HG03064 (cell line): ENCODE results near the gene MAP4K4.

Source experiments
- ATAC-seq: cut with Tn5 transposase; IDR thresholded peaks from one replicate; pipeline ENCODE4 v1.9.1; 2021; ENCODE audit warnings: low read depth; ENCODE audit not compliant: unreplicated experiment

Gene MAP4K4

DNA sequence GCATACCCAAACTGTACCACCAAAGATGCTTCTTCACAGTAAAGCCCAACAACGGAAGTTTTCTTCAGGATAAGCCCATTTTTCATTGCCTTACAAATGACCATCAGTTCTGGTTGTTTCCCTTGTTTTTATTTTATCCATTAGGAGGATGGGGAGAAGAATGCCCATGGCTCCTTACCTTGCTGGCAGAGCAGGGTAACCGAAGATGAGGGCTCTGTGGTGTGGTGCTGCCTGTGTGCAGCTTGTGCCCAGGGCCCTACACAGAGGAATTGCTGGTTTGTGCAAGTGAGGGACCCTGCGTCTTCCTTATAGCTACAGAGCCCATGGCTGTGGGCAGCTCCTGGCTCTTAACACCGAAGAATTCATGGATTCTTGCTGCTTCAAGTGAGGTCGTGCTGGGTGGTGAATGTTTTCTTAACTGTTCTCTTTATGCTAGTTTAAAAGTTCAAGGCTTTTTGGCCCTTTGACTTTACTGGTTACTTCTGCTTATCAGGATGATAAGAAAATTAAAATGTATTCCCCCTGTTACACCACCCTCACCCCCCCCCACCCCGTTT lies 110.6 kb downstream of the MAP4K4 start:
- no peak for ATAC-seq

DNA sequence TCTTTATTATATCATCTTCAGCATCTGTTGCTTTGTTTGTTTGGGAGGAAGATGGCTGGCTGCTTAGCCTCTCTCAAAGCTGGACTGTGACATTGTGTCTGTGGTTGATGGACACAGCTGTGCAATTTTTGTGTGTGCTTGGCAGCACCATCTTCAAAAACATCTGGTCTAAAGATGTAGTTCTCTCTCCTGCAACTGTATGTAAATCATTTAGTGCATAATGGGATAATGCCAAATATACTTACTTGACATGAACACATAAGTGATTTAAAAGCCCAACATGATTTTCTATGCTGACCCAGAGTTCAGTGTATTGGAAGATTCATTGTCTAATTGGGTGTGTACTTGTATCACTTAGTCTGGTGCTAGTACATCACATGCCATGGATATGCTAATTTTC lies 112.2 kb downstream of the MAP4K4 start:
- ATAC-seq, result no peak

DNA sequence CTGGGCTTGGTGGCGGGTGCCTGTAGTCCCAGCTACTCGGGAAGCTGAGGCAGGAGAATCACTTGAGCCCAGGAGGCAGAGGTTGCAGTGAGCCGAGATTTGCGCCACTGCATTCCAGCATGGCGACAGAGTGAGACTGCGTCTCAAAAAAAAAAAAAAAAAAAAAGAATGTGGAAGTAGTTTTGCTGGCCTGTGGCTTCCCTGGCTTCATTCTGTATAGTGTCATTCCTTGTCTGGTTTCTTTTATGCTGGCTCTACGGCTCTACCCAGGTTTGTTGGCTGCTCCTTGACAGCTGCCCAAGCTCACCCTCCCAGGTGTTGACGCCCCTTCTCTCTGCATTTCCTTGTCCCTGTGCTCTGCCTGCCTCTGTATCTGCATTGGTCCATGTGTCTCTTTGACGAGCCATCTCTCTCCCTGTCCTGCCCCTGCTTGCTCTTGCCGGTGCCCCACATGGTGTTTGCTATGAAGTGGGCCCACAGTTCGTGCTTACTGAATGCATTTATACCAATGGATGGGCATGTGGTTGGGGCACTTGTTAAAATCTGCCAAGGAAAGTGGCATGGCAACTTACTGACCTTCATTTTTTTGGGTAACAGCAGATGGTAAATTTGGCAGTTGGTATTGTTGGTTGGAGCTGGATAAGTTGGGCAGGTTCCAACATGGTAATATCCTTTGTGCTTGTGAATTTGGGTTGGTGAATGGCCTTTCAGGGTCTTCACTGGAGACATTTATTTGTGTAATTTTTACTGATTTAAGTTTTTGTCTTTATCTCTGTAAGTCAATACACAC lies 113.9 kb downstream of the MAP4K4 start:
- ATAC-seq, result no peak

DNA sequence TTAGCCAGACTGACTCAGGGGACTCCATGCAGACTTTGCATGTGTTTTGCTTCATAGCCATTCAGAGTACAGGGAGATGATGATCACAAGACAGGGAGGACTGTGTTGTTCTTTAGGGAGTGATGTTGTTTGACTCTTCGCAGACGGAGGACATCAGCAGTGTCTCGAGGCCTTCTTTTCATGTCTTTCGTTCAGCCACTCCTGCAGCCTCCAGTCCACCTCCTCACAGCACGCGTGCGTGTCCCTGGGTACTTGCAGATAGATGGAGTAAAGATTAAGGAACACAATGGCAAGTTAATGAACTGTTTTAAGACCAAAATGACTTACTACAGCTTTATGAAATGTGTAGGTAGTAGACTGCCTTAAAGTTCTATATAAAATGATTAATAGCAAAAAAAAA lies 114.7 kb downstream of the MAP4K4 start:
- ATAC-seq, result no peak

DNA sequence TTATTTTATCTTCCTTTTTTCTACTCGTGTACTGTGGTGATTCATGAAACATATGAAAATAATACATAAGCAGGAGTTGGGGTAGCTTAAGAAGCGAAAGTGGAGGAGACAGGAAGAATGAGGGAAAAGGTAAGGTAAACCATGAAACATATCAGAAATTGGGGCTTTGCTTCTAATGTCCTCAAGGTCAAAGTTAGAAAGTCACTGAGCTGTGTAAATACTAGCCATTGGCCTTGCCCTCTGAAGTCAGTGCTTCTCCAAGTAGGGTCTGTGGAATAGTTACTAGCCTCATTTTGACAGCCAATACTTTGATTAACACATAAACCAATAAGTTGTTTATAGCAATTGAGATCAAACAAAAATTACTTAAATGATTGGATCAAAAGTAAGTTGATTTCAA lies 117.2 kb downstream of the MAP4K4 start:
- ATAC-seq, result no peak

DNA sequence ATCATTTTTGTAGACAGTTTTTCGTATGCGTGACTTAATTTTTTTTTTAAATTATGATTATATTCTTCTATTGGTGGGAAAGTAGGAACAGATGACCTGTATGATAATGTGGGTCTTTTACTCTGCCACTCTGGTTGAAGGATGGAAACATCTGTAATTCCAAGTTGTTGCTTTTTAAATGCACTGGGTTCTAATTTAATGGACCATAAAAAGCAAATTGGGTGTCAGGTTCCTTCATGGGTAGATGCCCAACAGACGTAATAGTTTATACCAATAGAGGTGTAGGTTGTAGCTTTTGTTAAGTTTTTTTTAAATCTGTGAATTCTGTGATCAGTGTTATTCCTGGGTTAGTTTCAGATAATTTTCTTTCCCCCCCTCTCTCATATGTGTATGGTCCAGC lies 117.6 kb downstream of the MAP4K4 start:
- ATAC-seq, result no peak

DNA sequence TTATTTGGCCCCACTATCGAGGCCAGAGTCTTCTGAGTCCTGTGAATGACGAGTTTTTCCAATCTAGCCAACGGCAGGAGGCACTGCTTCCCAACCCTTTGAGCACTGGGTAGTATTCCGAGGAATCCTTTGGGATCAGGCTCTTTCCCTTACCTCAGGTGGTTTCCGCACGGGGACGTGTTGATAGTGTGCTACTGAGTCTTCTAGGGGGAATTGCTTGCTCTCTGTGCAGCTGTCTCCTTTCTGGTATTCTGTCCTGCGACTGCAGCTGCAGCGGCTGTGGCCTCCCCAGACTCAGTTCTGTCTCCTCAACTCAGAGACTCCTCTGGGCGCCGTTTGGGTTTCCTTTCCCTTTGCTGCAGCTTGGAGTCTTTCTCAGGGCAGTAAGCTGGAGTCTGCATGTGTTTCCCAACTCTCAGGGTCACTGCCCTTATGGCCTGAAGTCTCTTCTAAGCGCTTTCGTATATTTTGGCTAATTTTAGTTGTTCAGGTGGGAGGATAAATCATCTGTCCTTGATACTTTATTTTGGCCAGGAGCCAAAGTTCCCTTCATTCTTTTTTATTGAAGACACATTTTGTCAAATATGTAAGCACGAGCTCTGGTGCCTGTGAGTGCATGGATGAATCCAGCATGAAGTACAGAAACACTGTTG lies 118.4 kb downstream of the MAP4K4 start:
- ATAC-seq, result no peak

DNA sequence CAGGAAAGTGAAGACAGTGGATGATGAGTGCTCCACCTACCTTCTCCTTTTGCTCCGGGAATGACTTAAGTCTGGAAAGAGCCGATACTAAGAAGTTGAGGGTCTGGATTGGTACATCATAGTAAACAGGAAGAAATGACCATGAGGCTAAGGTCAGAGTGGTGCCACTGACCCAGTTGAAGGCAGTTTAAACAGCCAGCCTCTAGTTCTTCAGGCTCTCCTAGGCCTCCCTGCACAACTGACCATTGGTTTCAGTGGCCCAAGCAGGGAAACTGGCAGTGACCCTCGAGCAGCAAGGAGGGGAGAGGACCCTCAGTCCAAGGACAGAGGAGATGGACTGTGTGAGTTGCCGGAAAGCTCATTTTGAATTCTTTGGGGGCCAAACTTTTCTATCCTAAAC lies 119.1 kb downstream of the MAP4K4 start:
- ATAC-seq, result no peak

DNA sequence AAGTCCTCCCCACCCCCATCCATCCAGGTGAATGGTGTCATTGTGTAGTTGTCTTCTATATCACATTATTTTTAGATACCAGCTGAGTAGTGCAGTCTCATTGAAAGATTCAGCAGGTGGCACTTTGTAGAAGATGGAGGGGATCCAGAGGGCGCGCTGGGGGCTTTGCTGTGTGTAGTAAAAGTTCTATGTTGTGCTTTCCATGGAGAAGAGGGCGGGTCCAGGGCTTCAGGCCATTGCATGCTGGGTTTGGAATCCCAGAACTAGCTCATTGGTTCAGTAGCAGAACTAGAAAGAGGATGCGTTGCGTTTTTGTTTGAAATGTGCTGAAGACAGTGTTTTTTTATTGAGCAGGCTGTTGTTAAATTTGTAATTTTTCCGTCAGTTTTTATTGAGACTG lies 120.0 kb downstream of the MAP4K4 start:
- ATAC-seq, result no peak

DNA sequence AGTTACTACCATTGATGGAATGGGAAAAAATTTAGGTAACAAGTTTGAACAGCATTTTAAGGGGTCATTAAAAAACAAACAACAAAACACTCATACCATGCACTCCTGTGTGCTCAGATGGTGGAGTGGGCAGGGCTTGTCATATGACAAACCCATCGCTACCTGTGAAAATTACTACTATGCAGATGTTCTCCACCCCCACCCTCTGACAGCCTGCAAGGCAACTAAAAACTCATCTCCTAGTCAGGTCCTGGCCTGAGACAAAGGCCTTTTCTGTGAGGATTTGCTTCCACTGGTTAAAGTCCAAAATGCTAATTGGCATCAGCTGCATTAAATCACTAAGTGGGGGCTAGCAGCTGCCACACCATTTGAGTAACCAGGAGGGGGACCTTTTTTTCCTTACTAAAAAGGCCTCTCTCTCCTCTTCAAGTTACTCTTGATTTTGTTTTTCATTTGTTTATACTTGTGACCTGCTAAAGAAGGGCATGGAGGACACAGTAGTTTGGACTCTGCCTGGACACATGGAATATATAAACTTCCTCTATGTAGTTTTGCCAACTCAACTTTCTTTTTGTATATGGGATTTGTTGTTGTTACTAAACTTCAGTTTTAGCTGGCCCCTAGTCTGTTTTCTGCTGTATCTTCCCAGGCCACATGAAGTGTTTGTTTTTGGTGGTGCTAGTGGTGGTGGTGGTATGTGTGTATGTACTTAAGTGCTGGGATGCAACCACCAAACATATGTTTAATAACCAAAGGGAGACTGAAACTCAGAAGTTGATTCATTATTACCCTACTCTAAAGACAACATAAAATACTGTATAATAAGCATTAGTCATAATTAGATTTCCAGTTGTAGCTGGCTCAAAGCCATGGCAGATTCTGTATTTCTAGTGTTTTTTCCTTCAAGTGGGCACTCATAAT lies 121.3 kb downstream of the MAP4K4 start:
- no peak for ATAC-seq

DNA sequence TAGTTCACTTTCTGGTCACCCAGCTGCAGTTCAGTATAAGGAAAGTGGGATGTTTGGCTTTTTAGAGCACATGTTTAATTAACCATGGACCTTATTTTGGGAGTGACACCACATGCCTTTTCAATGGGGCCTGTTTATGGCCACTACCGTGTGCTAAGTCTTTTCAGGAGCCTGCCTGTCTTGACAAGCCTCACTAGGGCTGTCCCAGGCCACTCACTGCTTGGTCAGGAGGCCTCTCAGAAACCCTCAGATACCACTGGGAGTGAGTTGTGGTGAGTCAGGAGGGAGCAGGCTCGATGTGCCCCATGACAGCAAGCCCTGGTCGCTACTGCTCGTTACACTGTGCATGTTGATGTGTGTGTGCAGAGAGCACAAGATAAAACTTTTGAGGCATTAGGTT lies 123.0 kb downstream of the MAP4K4 start:
- no peak for ATAC-seq

DNA sequence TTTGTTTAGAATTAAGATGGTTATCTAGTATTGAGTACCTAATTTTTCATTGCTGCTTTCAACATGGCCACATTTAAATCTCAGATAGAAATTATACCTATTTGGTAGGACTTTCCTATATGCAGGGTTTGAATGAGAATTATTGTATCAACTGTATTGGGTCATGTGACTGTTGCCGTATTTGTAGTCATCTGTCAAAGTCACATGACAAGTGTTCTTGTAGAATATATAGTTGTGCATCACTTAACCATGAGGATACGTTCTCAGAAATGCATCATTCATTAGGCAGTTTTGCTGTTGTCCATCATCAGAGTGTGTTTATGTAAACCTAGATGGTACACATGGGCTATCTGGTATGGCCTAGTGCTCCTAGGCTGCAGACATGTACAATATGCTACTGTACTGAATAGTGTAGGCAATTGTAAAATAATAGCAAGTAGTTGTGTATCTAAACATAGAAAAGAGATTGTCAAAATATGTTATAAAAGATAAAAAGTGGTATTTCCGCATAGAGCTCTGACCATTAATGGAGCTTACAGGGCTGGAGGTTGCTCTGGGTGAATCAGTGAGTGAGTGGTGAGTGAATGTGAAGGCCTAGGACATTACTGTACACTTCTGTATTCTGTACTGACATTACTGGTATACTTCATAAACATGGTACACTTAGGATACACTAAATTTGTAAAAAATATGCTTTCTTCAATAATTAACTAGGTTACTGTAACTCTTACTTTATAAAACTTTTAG lies 123.7 kb downstream of the MAP4K4 start:
- ATAC-seq, result no peak

DNA sequence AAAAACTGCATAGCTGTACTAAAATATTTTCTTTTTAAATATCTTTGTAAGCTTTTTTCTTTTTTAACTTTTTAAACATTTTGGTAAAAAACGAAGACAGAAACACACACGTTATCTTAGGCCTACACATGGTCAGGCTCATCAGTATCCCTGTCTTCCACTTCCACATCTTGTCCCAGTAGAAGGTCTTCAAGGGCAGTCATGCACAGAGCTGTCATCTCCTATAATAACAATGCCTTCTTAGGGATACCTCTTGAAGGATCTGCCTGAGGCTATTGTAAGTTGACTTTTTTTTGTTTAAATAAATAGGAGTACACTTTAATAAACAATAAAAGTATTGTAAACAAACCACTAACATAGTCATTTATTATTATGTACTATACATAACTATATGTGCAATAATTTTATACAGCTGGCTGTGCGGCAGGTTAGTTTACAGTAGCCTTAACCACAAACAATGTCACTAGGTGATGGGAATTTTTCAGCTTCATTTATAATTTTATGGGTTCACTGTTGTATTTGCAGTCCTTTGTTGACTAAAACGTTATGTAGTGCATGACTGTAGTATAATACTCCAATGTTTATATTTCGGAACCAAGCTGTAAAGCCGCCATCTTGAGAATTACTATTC lies 124.4 kb downstream of the MAP4K4 start:
- no peak for ATAC-seq

DNA sequence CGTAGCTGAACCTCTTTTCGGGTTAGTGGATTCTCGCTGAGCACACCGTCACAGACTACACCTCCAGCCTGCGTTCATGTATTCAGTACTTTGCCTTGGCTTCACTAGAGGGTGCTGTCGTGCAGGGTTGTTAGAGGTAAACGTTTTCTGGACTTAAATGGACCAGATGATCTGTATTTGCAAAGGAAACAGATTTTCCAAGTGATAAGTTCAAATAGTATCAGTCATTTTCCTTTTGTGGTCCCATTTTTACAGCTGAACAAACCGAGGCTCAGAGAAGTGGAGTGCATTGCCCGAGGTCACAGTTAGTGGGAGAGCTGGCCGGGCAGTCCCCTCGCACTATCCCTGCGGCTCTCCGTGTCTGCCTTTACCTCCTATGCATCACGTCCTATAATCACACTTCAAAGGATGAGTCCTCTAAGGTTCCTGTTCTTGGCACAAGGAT lies 125.9 kb downstream of the MAP4K4 start:
- no peak for ATAC-seq

DNA sequence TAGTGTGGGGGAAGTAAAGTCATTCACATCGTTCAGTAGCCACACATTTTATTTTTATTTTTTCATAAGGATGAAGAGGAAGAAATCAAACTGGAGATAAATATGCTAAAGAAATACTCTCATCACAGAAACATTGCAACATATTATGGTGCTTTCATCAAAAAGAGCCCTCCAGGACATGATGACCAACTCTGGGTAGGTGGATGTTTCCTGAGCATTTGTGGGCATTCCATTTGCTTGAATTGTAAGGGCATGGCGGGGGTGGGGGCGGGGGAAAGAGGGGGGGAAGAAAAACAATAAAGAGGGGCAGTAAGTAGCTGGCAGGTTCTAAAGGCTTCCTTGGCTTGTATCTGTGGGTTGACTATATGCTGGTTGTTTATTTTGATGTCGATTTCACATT lies 126.4 kb downstream of the MAP4K4 start:
- no peak for ATAC-seq

DNA sequence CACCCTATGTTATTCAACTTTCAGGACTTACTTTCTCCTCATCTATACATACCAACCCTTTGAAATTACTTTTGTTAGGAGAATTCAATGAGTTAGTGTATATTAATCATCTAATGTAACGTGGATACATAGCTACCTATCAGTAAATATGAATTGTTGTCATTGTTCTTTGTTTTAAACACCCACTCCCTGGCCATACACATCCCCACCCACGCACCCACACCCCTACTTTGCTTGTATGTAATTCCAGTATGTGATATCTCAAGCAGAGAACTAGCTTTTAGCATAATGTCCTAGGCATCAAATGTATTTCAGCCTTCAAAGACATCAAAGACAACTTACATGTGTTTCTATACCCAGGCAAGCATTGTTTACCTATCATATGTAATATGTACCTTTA lies 129.2 kb downstream of the MAP4K4 start:
- ATAC-seq, result no peak

DNA sequence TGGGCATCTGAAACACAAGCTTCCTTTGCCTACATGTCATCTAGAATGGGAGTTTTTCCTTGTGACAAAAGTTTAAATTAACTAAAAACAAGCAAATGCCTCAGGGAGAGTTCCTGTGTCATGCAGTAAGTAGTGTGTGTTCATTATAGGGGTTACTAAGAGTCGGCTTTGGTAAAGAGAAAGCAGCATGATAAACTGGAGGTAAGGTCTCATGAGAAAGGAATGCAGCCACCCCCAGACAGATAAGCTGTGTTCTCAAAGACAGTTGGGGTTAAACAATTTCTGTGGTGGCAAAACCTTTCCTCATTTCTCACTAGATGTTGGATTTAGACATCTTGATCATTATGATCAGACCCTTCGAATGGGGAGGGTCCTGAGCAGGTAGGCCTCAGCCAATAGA lies 129.7 kb downstream of the MAP4K4 start:
- ATAC-seq, result no peak

DNA sequence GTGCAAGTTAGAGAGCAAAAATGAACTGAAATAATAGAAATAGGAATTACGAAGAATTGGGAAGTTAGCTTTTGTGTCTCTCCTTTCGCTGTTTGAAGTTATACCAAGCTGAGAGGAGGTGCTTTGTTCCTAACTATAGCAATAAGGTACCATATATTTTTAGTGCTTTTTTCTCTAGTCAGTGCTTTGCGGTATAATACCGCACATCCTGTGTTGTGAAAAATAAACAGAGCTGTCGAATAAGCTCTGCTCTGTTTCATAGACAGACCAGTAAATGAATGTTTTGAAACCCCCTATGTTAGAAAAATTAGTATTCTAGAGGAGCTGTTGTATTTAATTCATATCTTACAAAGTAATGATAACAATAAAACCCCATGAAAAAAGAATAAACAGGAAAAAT lies 130.8 kb downstream of the MAP4K4 start:
- no peak for ATAC-seq

DNA sequence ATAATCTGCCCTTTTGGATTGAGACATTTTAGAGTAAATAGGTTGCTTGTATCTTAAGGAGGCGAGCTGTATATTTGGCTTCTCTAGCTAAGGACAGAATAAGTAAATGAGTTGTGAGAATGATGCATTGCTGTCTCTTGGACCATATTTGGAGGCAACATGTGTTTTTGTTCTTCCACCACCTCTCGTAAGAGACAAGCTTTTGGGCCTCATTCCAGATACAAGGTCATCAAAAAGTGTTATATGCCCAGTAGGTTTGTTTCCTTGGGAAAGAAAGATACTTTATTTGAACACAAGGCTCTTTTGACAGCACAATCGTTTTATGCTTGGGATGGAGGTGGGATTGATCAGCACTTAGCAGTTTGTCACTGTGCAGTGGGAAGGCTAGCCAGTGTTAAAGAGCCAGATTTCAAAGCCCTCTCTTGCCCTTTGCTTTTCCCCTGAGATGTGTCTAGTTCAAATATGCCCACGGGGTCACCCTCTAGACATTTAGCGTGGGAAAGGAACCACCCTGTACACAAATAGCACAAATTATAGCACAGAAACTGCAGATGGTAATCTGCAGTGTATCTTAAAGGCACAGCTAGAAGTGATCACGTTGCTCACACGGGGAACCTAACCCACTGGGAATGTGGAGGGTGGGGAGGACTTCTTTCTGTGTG lies 131.3 kb downstream of the MAP4K4 start:
- no peak for ATAC-seq
